ENCODE results near the gene GNAZ.

Gene GNAZ

DNA sequence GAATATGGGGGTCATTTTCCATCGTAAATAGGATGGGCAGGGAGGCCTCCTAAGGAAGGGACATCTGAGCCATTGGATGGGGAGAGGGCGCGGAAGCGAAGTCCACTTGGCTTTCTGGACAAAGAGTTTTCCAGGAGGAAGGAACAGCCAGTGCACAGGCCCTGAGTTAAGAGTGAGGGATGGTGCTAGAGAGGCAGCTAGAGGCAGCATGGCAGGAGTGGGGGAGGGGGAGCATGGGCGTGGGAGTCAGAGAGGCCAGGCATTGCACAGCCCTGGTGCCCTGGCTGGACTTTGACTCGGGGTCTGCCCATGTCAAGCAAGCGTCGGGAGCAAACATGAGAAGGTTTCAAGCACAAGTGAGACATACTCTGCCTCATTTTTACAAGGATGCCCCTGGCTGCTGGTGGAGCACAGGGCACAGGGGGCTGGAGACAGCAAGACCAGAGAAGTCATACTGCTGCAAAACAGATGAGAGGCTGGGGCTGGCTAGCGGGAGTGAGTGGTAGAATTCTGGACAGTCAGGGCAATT lies 9.0 kb downstream of the GNAZ start:
- DNase-seq: no peak

DNA sequence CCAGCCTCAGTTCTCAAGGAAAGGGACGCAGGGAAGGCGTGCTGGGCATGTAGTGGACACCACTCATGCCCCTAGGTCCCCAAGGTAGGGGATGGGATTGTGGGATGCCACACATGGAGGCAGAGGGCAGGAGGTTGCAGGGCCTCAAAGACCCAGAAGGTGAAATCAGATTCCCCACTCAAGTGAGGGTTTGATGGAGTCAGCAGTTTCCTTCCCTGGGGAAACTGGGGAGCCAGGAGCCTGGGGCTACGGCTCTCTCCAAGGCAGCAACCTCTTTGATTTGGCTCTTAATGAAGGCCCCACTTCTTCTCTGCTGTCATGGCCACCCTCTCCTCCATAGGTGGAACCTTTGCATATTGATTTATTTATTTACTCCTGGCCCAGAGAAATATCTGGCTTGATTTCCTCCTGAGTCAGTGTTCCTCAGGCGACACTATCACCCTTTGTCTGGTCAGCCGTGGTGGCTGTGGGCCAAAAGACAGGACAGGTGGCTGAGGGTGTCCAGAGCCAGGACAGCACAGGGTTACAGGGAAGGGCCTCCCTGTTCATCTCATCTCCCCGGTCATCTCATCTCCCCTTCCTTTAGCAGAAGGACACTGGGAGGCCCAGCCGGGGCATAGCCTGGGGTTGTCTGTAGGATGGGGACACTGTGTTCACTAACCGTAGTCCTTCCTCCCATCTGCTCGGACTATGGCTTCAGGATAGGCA lies 9.6 kb downstream of the GNAZ start:
- no peak for DNase-seq

DNA sequence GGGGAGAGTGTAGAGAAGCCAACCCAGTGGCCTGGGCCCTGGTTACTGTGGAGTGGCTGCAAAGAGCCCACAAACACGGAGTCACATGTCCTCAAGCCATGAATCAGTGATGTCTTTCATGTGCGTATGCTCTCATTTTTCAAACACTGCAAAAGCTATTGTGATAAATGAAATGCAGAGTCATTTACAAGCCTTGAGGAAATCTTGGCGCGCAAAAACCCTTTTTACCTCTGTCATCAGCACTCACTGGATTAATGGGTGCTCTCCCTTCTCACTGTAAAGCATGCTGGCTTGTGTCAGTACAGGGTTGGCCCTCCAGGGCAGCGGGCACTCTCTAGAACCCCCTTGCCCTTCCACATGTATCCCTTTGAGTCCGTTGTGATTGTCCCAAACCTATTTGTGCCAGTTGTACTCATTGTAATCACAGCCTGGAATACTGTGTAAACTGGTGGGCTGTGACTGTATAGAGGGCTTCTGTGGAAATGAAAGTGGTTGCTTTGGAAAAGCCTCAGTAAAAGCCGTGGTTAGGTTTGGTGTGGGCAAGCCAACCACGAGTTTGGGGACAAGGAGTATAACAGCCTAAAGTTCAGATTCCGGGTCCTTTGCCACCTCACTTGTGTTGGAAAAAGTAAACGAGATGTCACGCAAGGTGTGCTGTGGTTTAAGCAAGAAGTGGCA lies 10.4 kb downstream of the GNAZ start:
- DNase-seq: no peak

DNA sequence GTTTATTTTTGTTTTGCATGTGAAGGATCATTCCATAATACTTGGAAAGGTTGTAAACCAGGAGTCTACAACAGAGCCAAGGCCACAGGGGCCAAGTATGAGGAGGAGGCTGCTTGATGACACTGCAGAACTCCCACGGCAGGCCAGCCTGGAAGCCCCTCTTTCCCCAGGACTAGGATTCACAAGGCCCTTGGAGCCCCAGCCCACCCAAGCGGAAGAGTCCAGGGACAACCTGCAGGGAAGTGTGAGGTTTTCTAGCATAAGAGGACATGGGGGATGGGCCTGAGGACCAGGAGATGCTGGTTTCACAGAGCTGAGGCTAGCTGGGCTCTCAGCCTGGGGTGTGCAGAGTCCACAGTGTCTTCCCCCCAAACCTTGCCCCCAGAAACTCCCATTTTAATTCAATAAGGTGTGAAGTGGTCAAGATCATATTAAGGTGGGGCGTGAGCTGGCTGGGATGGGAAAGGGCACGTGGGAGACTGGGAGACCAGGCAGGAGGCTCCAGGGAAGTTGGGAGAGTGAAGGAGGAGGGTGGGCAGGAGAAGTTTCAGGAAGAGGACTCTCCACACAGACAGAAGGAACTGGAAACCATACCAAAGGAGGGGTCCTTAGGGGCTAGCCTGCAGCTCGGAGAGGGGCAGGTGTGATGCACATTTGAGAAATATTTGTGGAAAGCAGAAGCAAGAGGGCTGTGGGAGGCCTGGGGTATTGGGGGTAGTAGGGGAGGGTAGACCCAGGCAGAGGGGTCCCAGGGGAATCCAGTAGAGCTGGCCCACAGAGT lies 12.4 kb downstream of the GNAZ start:
- no peak for DNase-seq

DNA sequence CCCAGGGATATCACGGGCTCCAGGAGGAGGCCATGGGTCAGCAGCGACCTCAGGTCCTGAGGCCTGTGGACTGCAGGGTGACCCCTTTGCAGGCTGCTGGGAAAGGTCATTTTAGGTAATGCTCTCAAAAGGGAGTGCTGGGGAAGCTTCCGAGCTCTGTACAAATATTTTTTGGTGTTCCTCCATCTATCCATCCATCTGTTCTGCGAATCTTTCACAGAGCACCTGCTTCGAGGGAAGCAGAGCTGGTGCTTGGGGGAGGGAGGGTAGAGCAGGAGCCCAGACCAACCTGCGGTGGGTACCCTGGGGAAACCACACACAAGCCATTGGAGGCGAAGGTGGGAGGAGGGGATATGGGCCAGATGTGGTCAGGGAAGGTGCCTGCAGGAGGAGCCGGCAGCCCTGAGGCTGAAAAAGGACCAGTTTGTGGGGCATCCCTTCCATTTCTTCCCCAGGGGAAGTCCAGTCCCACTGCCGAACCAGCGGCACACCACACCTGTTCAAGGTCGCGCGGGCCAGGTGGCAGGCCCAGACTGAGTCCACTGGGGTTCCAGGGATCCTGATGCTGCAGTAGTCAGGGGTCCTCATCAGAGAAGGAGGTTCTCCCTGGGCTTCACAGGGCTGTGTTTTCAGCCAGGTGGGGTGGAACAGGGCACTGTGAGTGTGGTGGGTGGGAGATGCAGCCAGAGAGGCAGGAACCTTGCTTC lies 13.1 kb downstream of the GNAZ start:
- DNase-seq: no peak

DNA sequence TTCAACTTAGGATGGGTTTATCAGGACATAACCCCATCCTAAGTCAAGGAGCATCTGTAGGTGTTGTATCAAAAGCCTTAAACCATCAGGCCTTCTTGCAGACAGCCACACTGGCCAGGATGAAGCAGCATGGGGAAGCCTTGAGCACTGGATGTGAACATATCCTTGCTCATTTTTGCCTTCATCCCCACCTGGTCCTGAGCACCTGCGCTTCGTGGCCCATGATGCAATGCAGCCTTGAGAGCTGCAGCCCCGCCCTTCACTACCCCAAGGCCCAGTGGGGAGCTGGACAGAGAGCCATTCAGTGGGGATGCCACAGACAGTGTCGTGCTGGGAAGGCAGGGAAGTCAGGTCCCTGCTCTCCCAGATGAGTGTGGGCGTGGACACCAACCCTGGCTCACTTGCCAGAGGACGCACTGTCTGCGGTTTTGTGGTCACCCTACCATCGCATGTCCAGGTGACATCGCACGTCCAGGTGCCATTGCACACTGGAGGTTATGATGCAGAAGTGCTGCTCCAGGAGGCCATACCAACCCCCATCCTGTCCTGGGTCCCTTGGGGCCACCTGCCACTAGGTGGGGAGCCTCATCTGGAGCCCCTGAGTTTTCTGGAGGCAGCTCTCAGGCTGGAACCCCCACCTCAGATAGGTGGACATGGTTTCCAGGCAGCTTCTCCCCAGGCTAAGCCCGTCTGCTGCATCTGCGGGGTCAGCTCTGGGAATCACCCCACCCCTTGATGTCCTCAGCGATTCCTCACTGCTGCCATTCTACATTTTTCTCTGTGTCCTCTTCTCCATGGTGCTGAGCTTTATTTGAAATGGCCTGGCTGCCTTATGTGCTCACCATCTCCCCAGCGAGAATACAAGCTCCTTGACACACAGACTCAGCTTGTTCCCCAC lies 14.4 kb downstream of the GNAZ start:
- DNase-seq: no peak

DNA sequence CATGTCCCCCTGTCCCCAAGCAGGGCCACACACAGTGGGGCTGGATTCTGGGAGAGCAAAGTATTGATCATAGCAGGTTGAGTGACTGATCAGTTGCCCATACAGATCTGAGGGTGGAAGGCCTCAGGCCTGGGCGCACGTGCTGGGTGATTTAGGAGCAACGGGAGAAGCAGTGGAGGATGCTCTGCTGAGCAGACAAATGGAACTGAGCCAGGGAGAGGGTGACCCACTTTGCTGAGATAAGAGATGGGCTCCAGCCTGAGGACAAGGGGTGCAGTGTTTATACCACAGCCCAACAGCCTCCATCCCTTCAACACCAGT lies 15.0 kb downstream of the GNAZ start:
- no peak for DNase-seq

DNA sequence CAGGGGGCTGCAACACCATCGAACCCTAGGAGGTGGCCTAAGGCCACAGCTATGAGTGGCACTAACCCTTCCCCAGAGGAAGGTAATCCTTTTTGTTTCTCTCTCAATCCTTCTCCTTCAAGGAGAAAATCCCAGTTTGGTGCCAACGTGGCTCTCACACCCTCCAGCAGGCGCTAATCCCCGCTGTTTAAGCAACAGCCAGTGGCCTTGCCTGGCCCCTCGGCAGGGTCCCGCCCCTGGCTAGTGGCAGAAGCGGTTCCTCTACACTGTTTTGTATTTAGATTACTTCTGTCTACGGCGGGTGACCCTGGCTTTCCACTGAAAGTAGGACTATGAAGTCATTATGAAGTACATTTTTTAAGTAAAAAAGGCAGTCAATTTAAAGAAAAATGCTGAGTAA lies 15.5 kb downstream of the GNAZ start:
- no peak for DNase-seq

DNA sequence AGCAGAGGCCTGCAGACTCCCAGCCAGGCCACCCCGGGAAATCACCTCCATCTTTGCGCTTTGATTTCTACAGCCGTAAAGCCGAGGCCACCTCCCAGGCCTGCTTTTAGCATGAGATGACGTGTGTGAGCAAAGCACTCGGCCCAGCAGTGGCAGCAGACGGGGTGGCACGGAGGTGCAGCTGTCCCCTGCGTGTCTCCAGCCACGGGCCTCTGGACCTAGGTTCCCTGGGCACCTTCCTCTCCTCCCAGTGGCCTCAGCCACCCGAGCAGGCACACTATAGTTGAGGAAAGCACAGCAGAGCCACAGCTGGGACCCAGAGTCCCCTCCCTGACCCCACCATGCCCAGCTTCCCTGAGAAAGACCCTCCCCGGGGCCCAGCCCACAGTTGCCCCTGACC lies 15.9 kb downstream of the GNAZ start:
- DNase-seq: no peak

DNA sequence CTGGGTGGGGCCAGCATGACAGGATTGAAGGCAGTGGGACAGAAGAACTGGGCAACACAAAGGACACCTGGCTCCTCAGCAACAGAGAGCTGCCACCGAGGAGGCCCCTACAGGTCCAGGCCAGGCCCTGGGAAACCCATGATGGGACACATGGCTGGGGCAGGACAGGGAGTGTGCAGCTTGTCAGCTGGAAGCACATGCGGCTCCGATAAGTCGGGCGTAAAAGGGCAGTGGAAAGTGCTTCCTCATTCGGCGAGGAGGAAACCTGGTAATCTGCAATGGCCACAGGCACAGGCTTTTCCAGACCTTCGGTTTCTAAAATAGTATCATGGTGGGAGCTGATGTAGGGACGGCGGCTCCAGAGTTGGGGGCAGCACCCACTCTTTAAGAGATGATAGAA lies 16.5 kb downstream of the GNAZ start:
- DNase-seq: no peak

DNA sequence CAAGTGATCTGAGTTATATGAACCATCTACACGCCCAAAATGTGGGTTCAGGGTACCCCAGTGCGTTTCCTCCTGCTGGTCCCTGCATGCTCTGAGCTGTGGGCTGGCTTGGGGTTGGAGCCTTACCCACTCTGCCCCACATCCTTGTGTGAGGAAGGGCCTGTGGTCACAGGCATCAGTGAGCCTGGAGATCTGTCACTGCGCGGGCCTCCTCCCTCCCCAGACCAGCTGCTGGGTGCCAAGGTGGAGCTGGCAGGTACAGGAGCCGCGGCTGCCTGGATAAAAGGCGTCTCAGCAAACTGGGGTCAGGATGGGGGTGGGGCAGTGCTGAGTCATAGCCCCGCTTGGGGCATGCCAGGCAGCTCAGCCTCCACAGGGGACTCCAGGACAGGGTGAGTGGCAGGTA lies 17.9 kb downstream of the GNAZ start:
- DNase-seq: peak; percentile 27

DNA sequence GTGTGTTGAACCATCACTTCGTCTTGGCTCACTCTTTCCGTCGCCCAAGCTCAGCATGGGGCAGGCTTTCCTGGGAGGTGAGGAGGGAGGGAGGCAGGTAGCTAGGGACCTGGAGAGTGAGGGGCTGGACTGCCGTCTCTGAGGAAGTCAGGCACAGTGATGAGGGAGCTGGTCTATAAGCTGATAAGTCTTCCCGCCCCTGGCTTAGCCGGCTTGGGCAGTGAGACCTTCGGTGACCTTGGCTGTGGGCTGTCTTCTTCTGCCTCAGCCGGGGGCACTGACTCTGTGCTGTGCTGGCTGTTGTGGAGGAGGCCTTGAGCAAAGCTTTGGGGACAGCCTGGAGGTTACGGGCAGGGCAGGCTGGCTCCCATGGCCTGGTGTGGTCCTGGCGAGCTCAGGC lies 18.7 kb downstream of the GNAZ start:
- no peak for DNase-seq

DNA sequence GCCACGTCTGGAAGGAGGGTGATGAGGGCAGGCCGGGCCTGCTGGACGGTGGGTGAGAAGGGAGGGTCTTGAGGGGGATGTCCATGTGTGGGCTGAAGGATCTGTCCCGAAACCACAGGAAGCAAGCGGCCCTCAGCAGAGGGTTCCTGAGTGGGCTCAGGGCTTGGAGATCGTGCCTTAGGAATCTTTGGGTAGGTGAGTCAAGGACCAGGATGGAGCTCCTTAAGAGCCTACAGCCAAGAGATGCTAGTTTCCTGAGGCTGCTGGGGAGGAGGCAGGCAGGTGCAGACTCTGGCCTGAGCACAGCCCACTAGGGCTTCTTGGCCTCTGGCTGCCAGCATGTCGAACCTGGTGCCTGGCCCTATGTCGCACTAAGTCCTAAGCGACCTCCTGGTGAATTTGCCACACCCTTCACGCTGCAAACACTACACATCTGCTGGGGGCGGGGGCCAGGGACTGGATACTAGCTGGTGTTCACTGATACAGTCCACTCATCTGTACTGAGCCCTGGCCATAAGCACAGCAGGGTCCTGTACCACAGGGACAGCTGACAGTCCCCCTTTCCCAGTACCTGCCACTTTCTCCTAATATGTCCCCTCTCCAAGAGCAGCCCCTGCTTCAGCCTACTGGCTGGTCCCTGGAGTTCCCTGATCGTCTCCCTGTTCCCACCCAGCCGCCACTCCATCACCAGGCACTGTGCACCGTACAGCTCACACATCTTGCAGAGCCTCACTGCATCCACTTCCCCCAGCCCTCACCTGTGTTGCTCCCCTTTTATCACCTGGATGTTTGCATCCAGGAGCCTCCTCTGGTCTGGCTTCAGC lies 19.5 kb downstream of the GNAZ start:
- no peak for DNase-seq

DNA sequence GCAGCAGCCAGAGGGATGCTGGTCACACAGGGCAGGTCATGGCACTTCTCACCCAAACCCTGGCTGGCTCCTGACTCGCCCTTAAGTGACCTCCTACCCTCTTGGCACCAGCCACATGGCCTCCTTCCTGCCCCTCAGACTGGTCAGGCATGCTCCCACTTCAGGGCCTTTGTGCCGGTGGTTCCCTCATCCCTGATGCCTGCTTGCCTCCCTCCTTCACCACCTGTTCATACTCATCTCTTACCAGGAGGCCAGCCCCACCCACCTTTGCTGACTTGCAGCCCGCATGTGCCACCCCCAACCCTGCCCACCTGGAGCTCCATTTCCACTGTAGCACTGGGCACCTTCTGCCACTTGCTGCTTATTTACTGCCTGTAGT lies 20.1 kb downstream of the GNAZ start:
- DNase-seq: no peak

DNA sequence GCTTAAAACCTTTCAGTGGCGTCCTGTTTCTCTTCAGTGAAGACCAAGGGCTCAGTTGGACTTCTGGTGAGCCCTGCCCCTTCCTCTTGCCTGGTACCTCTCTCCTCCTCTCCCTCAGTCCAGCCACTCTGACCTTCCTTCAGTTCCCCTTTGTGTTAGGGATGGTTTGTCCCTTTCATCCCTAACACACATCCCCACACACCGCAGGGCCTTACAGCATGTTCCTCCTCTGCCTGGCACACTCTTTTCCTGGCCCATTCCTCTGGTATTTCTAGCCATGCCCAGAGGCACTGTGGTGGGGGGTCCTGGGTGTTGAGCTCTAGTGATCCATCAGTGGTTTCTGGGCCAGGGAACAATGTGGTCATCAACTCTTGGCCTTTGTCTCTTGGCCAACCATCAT lies 21.4 kb downstream of the GNAZ start:
- DNase-seq: no peak

DNA sequence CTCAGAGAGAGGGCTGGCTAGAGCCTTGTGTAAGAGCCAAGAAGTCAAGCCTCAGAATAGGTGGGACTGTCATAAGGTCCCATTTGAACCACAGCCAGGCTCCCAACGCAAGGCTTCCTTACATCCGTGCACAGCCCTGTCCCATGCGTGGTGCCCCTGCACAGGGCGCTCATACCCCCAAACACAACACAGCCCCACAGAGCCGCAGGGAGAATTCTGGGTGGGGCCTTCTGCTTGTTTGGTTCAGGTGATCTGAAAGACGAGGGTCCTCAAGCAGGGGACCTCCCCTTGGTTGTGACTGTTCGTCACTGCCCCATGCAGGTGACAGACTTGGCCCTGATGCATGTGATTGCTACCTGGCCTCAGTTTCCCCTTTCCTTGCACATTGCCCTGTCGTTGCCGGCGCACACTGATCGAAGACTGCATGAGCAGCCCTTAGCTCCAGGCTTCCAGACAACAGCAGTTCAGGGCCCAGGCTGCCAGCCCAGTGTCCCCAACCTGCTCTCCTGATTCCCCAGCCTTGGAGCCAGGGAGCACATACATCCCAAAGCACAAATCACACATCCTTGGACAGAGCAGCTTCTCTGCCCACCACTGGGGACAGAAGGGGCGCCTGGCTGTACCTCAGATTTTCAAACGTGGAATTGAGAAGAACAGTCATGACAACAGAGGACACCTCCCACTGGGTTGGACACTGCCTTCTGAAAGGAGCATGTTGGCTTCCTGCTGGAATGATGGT lies 22.1 kb downstream of the GNAZ start:
- no peak for DNase-seq

DNA sequence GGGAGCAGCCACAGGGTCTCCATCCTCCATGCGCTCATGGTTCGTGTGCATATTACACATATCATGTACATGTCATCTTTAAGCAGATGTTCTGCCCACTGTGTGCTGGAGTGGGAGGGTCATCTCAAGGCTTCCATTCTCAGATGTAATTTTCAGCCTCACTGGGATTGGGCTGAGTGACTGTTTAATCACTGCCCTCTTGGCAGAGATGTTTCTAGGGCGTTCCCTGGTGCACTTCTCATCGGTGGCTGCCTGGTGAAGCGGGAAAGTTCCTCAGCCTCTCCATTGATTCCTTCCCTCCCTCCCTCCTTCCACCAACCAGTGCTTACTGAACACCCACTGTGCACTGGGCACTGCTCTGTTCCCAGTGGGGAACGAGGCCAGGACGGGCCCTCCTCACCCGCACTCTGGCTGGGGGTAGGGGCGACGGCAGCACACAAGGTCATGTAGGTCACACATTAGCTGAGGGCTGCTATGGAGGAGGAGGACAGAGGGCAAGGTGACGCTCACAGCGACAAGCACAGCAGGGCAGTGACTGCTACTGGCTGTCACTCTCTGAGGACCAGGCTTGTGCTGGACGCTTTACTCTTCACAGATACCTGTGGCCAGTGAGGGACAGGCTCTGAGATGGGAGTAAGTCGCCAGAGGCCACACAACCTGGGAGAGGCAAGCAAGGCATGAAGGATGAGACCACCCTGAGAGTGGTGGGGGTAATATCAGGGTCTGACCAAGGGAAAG lies 22.9 kb downstream of the GNAZ start:
- no peak for DNase-seq

DNA sequence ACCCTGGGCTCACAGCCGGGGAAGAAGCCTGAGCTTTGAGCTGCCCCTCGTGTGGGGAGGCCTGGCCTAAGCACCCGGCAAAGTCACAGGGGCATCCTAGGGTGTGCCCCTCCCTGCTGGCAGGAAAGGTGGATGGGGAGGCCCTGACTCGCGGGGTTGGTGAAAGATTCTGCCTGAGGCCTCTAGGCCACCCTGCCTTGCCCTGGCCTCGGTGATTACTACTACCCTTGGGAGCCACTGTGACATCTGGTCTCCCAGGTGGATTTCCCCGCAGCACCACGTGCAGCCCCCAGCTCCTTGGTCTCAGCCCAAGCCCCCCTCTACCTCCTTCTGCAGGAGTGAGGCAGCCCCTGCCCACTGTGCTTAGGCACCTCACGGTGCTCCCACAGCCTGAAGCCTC lies 23.9 kb downstream of the GNAZ start:
- DNase-seq: no peak

DNA sequence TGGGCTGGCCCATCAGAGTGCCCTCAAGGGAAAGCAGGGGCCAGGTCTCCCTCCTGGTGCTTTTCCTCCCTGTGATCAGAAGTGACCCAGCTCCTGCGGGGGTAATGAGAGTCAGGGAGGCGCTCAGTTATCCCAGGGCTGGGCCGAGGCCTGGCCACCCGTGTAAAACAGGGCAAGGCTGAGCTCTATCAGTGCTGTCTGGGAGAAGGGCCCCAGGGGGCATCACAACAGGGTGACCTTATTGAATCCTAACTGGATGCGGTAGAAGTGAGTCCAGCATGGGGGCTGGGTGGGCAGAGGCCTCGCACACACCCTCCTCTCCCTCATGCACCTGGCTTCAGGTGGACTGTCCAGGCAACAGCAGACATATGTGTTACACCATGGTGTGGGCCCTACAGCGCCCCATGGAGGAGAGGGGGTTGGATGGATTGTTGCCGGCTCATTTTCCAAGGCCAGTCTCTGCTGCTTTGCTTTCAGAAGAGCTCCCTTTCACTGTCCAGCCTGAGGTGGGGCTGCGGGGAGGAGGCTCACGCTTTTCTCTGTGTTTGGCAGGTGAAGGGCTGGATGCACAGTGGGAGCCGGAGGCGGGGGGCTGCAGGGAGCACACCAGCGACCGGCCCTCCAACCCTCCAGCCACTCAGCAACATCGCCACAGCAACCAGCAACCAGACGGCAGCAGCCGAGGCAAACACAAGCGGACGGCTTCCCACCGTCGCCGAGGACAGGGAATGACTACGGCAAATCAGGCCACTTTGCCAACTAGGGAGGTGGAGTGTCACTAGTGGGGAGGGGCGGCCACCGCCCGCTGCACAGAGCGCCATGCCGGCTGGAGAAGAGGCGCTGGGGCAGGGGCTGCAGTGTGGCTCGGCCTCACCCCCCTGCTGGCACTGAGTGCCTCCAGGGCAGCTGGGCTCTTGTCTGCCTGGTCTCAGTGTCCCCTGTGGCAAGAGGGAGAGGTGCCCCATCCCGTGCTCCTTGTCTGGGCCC lies 24.7 kb downstream of the GNAZ start:
- no peak for DNase-seq
